T47D (cell line): ENCODE results near the gene ATP13A2.

Source experiments
- DNase-seq, 2 experiments: peaks; one replicate each; pipeline versions ENCODE4 v3.0.0 to v3.0.0-alpha.2; 2011 to 2012; ENCODE audit warnings: low read depth in 1 of 2, low spot score in 1 of 2
- JUND ChIP-seq: IDR thresholded peaks from 2 replicates; pipeline ENCODE4 v1.6.1; 2012; ENCODE audit warnings: low read depth
- in situ Hi-C: cut with HindIII; loops from 2 replicates; pipeline ENCODE4 v1.10.0; 2016; ENCODE audit warnings: low sequenced_read_pairs, low pct_unique_long_range_greater_than_20kb

Gene ATP13A2

GRCh38 chr1:17024721-17025120, 13.0 kb upstream of the ATP13A2 start:
- in situ Hi-C loops = no loop called here
- no peak for TF ChIP-seq JUND

GRCh38 chr1:17023573-17023972, 11.8 kb upstream of the ATP13A2 start:
- DNase-seq = no peak
- in situ Hi-C loops = no loop called here
- TF ChIP-seq JUND = no peak

More at GRCh38 chr1:17024721-17025120, 13.0 kb upstream of the ATP13A2 start:
- DNase-seq = no peak

- DNase-seq = no peak
- in situ Hi-C loops = no loop called here
- TF ChIP-seq JUND = no peak
Observed at GRCh38 chr1:17023102-17023501, 11.4 kb upstream of the ATP13A2 start.

- in situ Hi-C loops = no loop called here
- TF ChIP-seq JUND = no peak
- no peak for DNase-seq
Observed at GRCh38 chr1:17021896-17022295, 10.2 kb upstream of the ATP13A2 start.

- TF ChIP-seq JUND = no peak
- DNase-seq = no peak
- in situ Hi-C loops = no loop called here
Observed at GRCh38 chr1:17020502-17020901, 8.8 kb upstream of the ATP13A2 start.

- no peak for DNase-seq
- no peak for TF ChIP-seq JUND
- in situ Hi-C loops = no loop called here
Observed at GRCh38 chr1:17018849-17019248, 7.1 kb upstream of the ATP13A2 start.

GRCh38 chr1:17017435-17017834, 5.7 kb upstream of the ATP13A2 start:
- no peak for TF ChIP-seq JUND
- no peak for DNase-seq
- in situ Hi-C loops = no loop called here

- no peak for TF ChIP-seq JUND
- in situ Hi-C loops = no loop called here
- no peak for DNase-seq
Observed at GRCh38 chr1:17016317-17016661, 4.6 kb upstream of the ATP13A2 start.

- in situ Hi-C loops = no loop called here
- no peak for TF ChIP-seq JUND
- DNase-seq = no peak
Observed at GRCh38 chr1:17014671-17015567, 3.2 kb upstream of the ATP13A2 start.

- in situ Hi-C loops = no loop called here
- no peak for DNase-seq
Observed at GRCh38 chr1:17013491-17014320, 2.0 kb upstream of the ATP13A2 start.

GRCh38 chr1:17012775-17013490, 1.2 kb upstream of the ATP13A2 start:
- peak in 1 of 2 experiments; percentile 86 for DNase-seq
- no peak for TF ChIP-seq JUND
- in situ Hi-C loops = no loop called here

More at GRCh38 chr1:17013491-17014320, 2.0 kb upstream of the ATP13A2 start:
- no peak for TF ChIP-seq JUND

- no peak for DNase-seq
- in situ Hi-C loops = no loop called here
- no peak for TF ChIP-seq JUND
Observed at GRCh38 chr1:17011092-17011438, 663 bp downstream of the ATP13A2 start.
